ENCODE results near the gene XRCC1. TPM values are rescaled to one million over a fixed set of nuclear protein-coding genes. Genes with fewer than 3 reads are reported as not detected.

Gene XRCC1
- total RNA-seq, 2 experiments from 2014 or later: 46.5 to 48.4 TPM

- no peaks in the 10 kb centered on the region for H3K9me3 Mint-ChIP-seq (ENCODE audit: insufficient read depth)
- peaks cover 27% of the 10 kb centered on the region for H3K4me1 Mint-ChIP-seq (ENCODE audit: low read depth)
- H3K36me3 Mint-ChIP-seq (ENCODE audit: low read depth): peaks cover 40% of the 10 kb centered on the region
- ChIA-PET CTCF (interaction anchor here (1.0 to 4.3 kb wide), 2 partner anchors 13 to 59 kb away, joined by 3 to 32 read pairs; no protein-coding TSS in a partner anchor), POLR2A (interaction anchor here (0.6 to 1.0 kb wide), 2 partner anchors 28 to 1963 kb away, joined by 3 to 5 read pairs; no protein-coding TSS in a partner anchor)
- no peak for ATAC-seq
- no peak overlapping the region for H3K27ac Mint-ChIP-seq
- no peak overlapping the region for H3K4me3 Mint-ChIP-seq
- no peaks in the 10 kb centered on the region for H3K27me3 Mint-ChIP-seq (ENCODE audit: low read depth)
- no peak for DNase-seq
Measured at GRCh38 chr19:43506629-43507028, 68.7 kb downstream of the XRCC1 start.

- H3K4me3 Mint-ChIP-seq: peak overlapping the region; percentile 12
- no peaks in the 10 kb centered on the region for H3K27me3 Mint-ChIP-seq (ENCODE audit: low read depth)
- H3K27ac Mint-ChIP-seq: peak overlapping the region; percentile 59
- ChIA-PET POLR2A (interaction anchor here (1.0 kb wide), 1 partner anchor 27 kb away, joined by 3 read pairs; no protein-coding TSS in a partner anchor), CTCF (interaction anchor here (1.0 to 4.3 kb wide), 4 partner anchors 13 to 162 kb away, joined by 3 to 33 read pairs (median 24); no protein-coding TSS in a partner anchor)
- peaks cover 35% of the 10 kb centered on the region for H3K36me3 Mint-ChIP-seq (ENCODE audit: low read depth)
- H3K4me1 Mint-ChIP-seq (ENCODE audit: low read depth): peaks cover 27% of the 10 kb centered on the region
- no peak for ATAC-seq
- H3K9me3 Mint-ChIP-seq (ENCODE audit: insufficient read depth): no peaks in the 10 kb centered on the region
- no peak for DNase-seq
Measured at GRCh38 chr19:43505941-43506340, 69.4 kb downstream of the XRCC1 start.

DNA sequence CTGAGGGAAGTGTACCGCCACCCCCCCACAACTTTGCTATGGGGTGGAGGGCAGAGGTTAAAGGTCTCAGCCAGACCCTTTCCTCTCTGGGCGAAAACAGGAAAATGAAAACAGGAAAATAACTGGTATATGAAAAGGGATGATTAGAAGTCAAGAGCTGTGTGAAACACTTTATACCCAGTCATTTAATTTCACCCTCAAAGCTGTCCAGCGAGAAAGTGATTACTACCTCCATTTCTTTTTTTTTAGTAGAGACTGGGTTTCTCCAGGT, 70.2 kb downstream of the XRCC1 start:
- CTCF ChIA-PET: interaction anchor here (0.7 to 4.3 kb wide), 8 partner anchors 8 to 163 kb away, joined by 3 to 33 read pairs (median 8); no protein-coding TSS in a partner anchor
- Mint-ChIP-seq H3K27me3 (ENCODE audit: low read depth) (no peaks in the 10 kb centered on the region), H3K9me3 (ENCODE audit: insufficient read depth) (no peaks in the 10 kb centered on the region)

DNA sequence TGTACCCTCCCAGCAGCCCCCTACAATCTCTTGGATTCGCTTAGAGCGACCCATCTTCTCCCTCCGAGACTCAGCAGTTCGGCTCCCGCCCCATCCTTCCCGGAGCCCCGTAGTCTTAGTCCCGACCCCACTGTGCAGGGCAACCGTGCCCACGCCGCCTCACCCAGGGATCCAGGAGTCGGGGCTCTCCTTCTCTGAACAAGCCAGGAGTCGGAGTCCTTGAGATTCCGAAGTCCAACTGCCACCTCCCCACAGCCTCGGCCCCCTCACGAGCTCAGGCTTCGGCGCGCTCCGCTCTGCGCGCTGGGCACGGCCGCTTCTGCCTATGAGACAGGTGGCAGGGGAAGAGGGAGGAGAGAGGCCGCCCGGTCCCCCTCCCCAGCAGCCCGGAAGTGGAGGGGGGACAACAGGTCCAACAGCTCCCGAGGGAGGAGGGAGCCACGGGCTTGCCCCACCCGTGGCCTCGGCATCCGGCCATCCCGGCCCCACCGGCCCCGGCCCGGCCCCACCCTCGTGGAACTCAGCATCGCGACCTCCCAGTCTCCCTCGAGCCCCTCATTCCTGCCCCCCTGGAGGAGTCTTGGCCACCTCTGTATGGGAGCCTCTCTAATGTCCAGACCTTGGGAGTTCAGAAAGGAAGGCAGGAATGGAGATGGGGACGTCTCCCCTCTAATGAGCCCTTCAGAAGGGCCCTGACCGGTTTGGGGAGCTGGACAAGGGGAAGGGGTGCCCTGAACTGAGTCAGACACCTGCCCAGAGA, 70.7 kb downstream of the XRCC1 start, which contains the start of gene PHLDB3:
Gene PHLDB3 (minus strand): TSS at position 321 of the 760 bp plus-strand sequence. CDS start 628 bp downstream, outside the sequence.
- DNase-seq (peak; percentile 49), ATAC-seq (peak; percentile 49)
- no peaks in the 10 kb centered on the region for H3K27me3 Mint-ChIP-seq (ENCODE audit: low read depth)
- peak within 1 kb of the TSS; percentile 97 for H3K27ac Mint-ChIP-seq
- ChIA-PET CTCF (interaction anchor here (0.7 to 4.3 kb wide), 14 partner anchors 9 to 90 kb away, joined by 3 to 33 read pairs (median 4); no protein-coding TSS in a partner anchor), POLR2A (interaction anchor here (0.8 to 2.4 kb wide), 11 partner anchors 14 to 162 kb away, joined by 3 to 18 read pairs (median 4); no protein-coding TSS in a partner anchor)
- H3K9me3 Mint-ChIP-seq (ENCODE audit: insufficient read depth): no peaks in the 10 kb centered on the region
- H3K4me1 Mint-ChIP-seq (ENCODE audit: low read depth): peaks cover 27% of the 10 kb centered on the region
- H3K36me3 Mint-ChIP-seq (ENCODE audit: low read depth): peaks cover 27% of the 10 kb centered on the region
- H3K4me3 Mint-ChIP-seq: peak within 1 kb of the TSS; percentile 88

More for the DNA sequence above, 70.2 kb downstream of the XRCC1 start:
- peak overlapping the region; percentile 28 for H3K4me3 Mint-ChIP-seq
- peaks cover 31% of the 10 kb centered on the region for H3K36me3 Mint-ChIP-seq (ENCODE audit: low read depth)
- ATAC-seq (no peak), DNase-seq (no peak)
- POLR2A ChIA-PET: interaction anchor here (1.1 to 2.4 kb wide), 3 partner anchors 13 to 58 kb away, joined by 4 to 18 read pairs (median 5); no protein-coding TSS in a partner anchor
- peak overlapping the region; percentile 59 for H3K27ac Mint-ChIP-seq
- peaks cover 27% of the 10 kb centered on the region for H3K4me1 Mint-ChIP-seq (ENCODE audit: low read depth)

- peak overlapping the region; percentile 97 for H3K27ac Mint-ChIP-seq
- peak overlapping the region; percentile 88 for H3K4me3 Mint-ChIP-seq
- peaks cover 27% of the 10 kb centered on the region for H3K4me1 Mint-ChIP-seq (ENCODE audit: low read depth)
- no peaks in the 10 kb centered on the region for H3K9me3 Mint-ChIP-seq (ENCODE audit: insufficient read depth)
- DNase-seq (peak; percentile 98), ATAC-seq (peak; percentile 95)
- peaks cover 23% of the 10 kb centered on the region for H3K36me3 Mint-ChIP-seq (ENCODE audit: low read depth)
- ChIA-PET POLR2A (interaction anchor here (0.8 to 2.4 kb wide), 11 partner anchors 14 to 162 kb away, joined by 3 to 18 read pairs (median 4); no protein-coding TSS in a partner anchor), CTCF (interaction anchor here (0.7 to 4.3 kb wide), 15 partner anchors 10 to 164 kb away, joined by 3 to 33 read pairs (median 5); no protein-coding TSS in a partner anchor)
- H3K27me3 Mint-ChIP-seq (ENCODE audit: low read depth): no peaks in the 10 kb centered on the region
Measured at GRCh38 chr19:43503501-43504425, 71.6 kb downstream of the XRCC1 start.

GRCh38 chr19:43502419-43502976, 72.8 kb downstream of the XRCC1 start:
- POLR2A ChIA-PET: interaction anchor here (0.6 kb wide), 2 partner anchors 29 to 99 kb away, joined by 3 to 5 read pairs; no protein-coding TSS in a partner anchor
- ATAC-seq: no peak

DNA sequence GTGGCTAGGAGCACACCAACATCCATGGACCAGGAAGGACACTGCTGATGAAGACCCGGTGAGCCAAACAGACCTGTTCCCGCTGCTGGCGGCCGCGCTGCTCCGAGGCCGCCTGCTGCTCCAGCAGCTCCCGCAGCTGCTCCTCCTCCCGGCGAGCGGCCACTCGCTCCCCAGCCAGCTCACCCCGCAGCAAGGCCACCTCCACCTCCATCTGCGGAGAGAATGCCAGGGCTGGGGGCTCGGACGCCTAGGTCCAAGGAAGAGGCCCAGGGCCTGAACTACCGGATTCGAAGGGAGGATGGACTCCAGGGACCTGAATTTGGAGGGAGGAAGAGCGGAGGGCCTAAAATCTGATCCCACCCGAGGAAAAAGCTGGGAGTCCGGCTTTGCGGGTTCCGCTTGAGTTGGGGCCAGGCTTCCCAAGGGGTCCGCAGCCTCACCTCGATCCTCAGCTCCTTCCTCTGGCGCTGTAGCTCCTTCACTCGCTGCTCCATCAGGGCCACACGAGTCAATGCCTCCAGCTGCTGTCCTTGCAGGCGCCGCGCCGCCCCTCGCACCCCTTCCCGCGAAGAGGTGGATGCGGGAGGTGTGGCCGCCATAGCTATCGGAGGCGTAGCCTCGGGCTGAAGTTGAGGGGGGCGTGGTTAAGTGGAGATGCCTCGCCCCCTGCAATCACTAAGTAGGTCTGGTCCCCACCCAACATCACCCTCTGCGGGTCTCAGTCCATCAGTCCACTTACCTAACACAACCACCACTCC, 73.5 kb downstream of the XRCC1 start:
- DNase-seq: no peak
- H3K4me1 Mint-ChIP-seq (ENCODE audit: low read depth): peaks cover 27% of the 10 kb centered on the region
- ChIA-PET POLR2A (interaction anchor here (0.6 kb wide), 2 partner anchors 29 to 98 kb away, joined by 3 to 5 read pairs; no protein-coding TSS in a partner anchor), CTCF (interaction anchor here (0.5 to 1.0 kb wide), 2 partner anchors 55 to 58 kb away, joined by 3 to 4 read pairs; no protein-coding TSS in a partner anchor)
- H3K36me3 Mint-ChIP-seq (ENCODE audit: low read depth): peaks cover 16% of the 10 kb centered on the region
- no peak for ATAC-seq
- H3K27ac Mint-ChIP-seq: no peak overlapping the region
- no peaks in the 10 kb centered on the region for H3K27me3 Mint-ChIP-seq (ENCODE audit: low read depth)
- no peak overlapping the region for H3K4me3 Mint-ChIP-seq
- H3K9me3 Mint-ChIP-seq (ENCODE audit: insufficient read depth): no peaks in the 10 kb centered on the region

More at GRCh38 chr19:43502419-43502976, 72.8 kb downstream of the XRCC1 start:
- Mint-ChIP-seq H3K4me1 (ENCODE audit: low read depth) (peaks cover 27% of the 10 kb centered on the region), H3K9me3 (ENCODE audit: insufficient read depth) (no peaks in the 10 kb centered on the region), H3K36me3 (ENCODE audit: low read depth) (peaks cover 16% of the 10 kb centered on the region), H3K27me3 (ENCODE audit: low read depth) (no peaks in the 10 kb centered on the region), H3K27ac (no peak overlapping the region), H3K4me3 (peak overlapping the region; percentile 88)
- CTCF ChIA-PET: interaction anchor here (0.8 to 3.3 kb wide), 3 partner anchors 26 to 56 kb away, joined by 4 to 33 read pairs (median 5); no protein-coding TSS in a partner anchor
- DNase-seq: no peak

GRCh38 chr19:43499042-43499441, 76.3 kb downstream of the XRCC1 start:
- ATAC-seq: no peak
- DNase-seq: no peak
- Mint-ChIP-seq H3K27ac (no peak overlapping the region), H3K4me3 (no peak overlapping the region), H3K9me3 (ENCODE audit: insufficient read depth) (no peaks in the 10 kb centered on the region), H3K4me1 (ENCODE audit: low read depth) (peaks cover 12% of the 10 kb centered on the region), H3K27me3 (ENCODE audit: low read depth) (no peaks in the 10 kb centered on the region), H3K36me3 (ENCODE audit: low read depth) (peaks cover 8% of the 10 kb centered on the region)
- POLR2A ChIA-PET: no interaction called here
- CTCF ChIA-PET: interaction anchor here (0.9 to 3.0 kb wide), 2 partner anchors 20 to 52 kb away, joined by 4 to 11 read pairs; no protein-coding TSS in a partner anchor

GRCh38 chr19:43498233-43498842, 77.0 kb downstream of the XRCC1 start:
- POLR2A ChIA-PET: interaction anchor here (0.8 kb wide), 1 partner anchor 11 kb away, joined by 3 read pairs; no protein-coding TSS in a partner anchor
- H3K36me3 Mint-ChIP-seq (ENCODE audit: low read depth): peaks cover 8% of the 10 kb centered on the region
- no peak overlapping the region for H3K4me3 Mint-ChIP-seq
- H3K9me3 Mint-ChIP-seq (ENCODE audit: insufficient read depth): no peaks in the 10 kb centered on the region
- H3K4me1 Mint-ChIP-seq (ENCODE audit: low read depth): peaks cover 6% of the 10 kb centered on the region
- CTCF ChIA-PET: interaction anchor here (0.9 to 3.0 kb wide), 2 partner anchors 21 to 52 kb away, joined by 4 to 11 read pairs; no protein-coding TSS in a partner anchor
- ATAC-seq (no peak), DNase-seq (no peak)
- no peaks in the 10 kb centered on the region for H3K27me3 Mint-ChIP-seq (ENCODE audit: low read depth)
- H3K27ac Mint-ChIP-seq: no peak overlapping the region

DNA sequence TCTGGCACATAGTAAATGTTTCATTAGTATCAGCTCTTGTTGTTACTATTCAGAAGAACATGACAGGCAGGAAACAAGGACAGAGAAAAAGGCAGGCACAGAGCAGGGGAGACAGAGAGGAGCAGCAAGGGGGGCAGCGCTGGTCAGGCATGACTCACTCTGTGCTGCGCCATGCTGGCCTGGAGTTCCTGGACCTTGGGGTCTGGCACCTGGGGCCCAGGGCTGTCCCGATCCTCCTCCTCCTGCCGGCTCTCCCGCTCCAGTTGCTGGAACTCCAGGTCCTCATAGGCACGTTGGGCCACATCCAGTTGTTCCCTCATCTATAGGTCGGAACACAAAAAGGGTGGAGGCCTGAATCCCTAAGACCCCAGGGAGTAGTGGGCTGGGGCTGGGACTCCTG, 78.4 kb downstream of the XRCC1 start:
- no peak for DNase-seq
- ChIA-PET CTCF (interaction anchor here (1.5 kb wide), 1 partner anchor 23 kb away, joined by 3 read pairs; no protein-coding TSS in a partner anchor), POLR2A (no interaction called here)
- no peaks in the 10 kb centered on the region for H3K27me3 Mint-ChIP-seq (ENCODE audit: low read depth)
- H3K36me3 Mint-ChIP-seq (ENCODE audit: low read depth): peaks cover 4% of the 10 kb centered on the region
- no peaks in the 10 kb centered on the region for H3K4me1 Mint-ChIP-seq (ENCODE audit: low read depth)
- ATAC-seq: no peak
- no peak overlapping the region for H3K27ac Mint-ChIP-seq
- no peaks in the 10 kb centered on the region for H3K9me3 Mint-ChIP-seq (ENCODE audit: insufficient read depth)
- H3K4me3 Mint-ChIP-seq: no peak overlapping the region

Measured in activated CD8-positive, alpha-beta T cell treated with anti-CD3 and anti-CD28 coated beads, Interleukin-2, amount 10 ng/mL, durations not matched to agents 7 days and 5 days (primary cell).